Muscle layer of colon (tissue), 2 donors: ENCODE measurements around the gene KCTD5.

ENCODE experiments used
- H3K27ac ChIP-seq: one replicate; pipeline ENCODE4 v1.7.0; 2013; ENCODE audit warnings: low read depth, mild to moderate bottlenecking, low read length, moderate library complexity
- H3K27me3 ChIP-seq, 2 donors: one replicate each; pipeline ENCODE4 v1.7.0; 2013; ENCODE audit warnings: low read length in 2 of 2, mild to moderate bottlenecking in 2 of 2; ENCODE audit not compliant: insufficient read depth in 2 of 2, control insufficient read depth in 1 of 2
- H3K36me3 ChIP-seq: one replicate; pipeline ENCODE4 v1.7.0; 2013; ENCODE audit warnings: mild to moderate bottlenecking, low read length; ENCODE audit not compliant: insufficient read depth
- H3K4me1 ChIP-seq: one replicate; pipeline ENCODE4 v1.7.0; 2013; ENCODE audit warnings: mild to moderate bottlenecking, low read length; ENCODE audit not compliant: insufficient read depth
- H3K4me3 ChIP-seq, 2 donors: one replicate each; pipeline ENCODE4 v1.7.0; 2013; ENCODE audit warnings: low read length in 2 of 2, low read depth in 1 of 2, mild to moderate bottlenecking in 1 of 2, moderate library complexity in 1 of 2
- H3K9ac ChIP-seq: one replicate; pipeline ENCODE4 v1.7.0; 2013; ENCODE audit warnings: low read length
- H3K9me3 ChIP-seq: one replicate; pipeline ENCODE4 v1.7.0; 2013; ENCODE audit warnings: mild to moderate bottlenecking, low read length
- donor health status: abdominal sarcoma.
- donor health status: Adenocarcinoma of cecum.

KCTD5 gene

GRCh38 chr16:2713985-2714774, 31.9 kb downstream of the KCTD5 start:
- H3K36me3 ChIP-seq = no peaks in the 10 kb centered on the region
- no peaks in the 10 kb centered on the region for H3K4me1 ChIP-seq
- H3K27me3 ChIP-seq = peaks cover 0 to 8% of the 10 kb centered on the region in 2 donors
- H3K9me3 ChIP-seq = no peaks in the 10 kb centered on the region
- H3K27ac ChIP-seq = no peak overlapping the region
- H3K9ac ChIP-seq = no peak overlapping the region
- H3K4me3 ChIP-seq = no peak overlapping the region

DNA sequence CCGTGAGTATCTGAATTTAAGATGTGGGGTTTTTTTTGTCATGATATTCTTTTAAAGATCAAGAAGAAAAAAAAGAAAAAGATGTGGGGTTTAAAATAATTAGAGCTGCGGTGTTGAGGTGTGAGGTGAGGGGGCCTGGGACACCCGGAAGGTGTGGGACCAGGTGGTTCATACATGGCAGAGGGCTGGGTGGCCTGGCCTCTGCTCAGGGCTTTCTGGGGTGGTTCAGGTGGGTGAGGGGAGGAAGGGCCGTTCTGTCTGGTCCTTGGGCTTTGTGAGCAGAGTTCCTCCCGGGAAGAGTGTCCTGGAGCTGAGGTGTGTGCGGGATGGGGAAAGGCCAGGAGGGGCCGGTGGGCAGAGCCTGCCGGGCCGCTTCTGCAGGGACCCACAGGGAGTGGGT, 32.7 kb downstream of the KCTD5 start:
- Histone ChIP-seq H3K4me3 (no peak overlapping the region), H3K4me1 (no peaks in the 10 kb centered on the region), H3K36me3 (no peaks in the 10 kb centered on the region), H3K27ac (no peak overlapping the region), H3K9ac (no peak overlapping the region), H3K9me3 (no peaks in the 10 kb centered on the region), H3K27me3 (peaks cover 0 to 8% of the 10 kb centered on the region in 2 donors)

- Histone ChIP-seq H3K4me3 (no peak overlapping the region), H3K27ac (no peak overlapping the region), H3K36me3 (no peaks in the 10 kb centered on the region), H3K4me1 (no peaks in the 10 kb centered on the region), H3K9ac (no peak overlapping the region), H3K27me3 (peaks cover 0 to 8% of the 10 kb centered on the region in 2 donors), H3K9me3 (no peaks in the 10 kb centered on the region)
Observed at GRCh38 chr16:2715519-2715918, 33.2 kb downstream of the KCTD5 start.

DNA sequence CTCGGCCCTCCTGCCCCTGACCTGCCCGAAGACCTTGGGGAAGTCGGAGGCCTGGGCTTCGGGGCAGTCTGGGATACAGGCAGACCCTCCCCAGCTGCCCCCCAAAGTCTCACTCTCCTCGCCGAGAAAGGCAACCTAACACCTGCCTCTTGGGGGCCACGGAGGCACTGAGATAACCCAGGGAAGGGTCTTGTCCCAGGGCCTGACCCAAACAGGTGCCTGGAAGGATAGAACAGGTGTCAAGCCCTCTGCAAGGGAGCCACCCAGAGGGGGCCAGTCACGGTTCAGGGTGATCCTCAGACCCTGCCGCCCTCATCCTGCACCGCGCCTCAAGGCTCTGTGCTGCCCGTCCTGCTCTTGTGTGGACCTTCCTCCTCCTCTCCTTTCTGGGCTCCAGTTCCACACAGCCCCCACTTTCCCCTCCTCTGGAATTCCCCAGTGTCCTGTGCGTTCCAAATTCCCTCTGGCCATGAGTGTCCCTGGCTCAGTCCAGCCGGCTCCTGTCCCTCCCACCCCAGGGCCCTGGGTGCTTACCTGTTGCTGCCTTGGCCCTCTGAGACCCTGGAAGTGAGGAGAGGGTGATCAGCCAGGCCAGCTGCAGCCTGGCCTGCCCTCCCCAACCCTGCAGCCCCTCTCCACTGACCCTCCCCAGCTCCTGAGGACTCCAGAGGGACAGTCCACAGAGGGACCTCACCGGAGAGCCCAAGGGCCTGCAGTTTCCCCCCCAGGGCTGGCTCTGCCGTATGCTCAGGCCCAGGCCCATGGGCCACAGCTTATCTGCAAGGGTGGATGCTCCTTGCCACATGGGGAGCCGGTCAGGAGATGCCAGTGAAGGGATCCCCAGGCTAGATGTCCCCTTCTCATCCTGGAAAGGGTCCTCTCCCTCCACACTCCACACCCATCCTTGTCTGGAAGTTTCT, 33.9 kb downstream of the KCTD5 start:
- no peak overlapping the region for H3K9ac ChIP-seq
- H3K4me3 ChIP-seq = no peak overlapping the region
- no peak overlapping the region for H3K27ac ChIP-seq
- H3K27me3 ChIP-seq = peaks cover 0 to 8% of the 10 kb centered on the region in 2 donors
- H3K36me3 ChIP-seq = no peaks in the 10 kb centered on the region
- no peaks in the 10 kb centered on the region for H3K9me3 ChIP-seq
- no peaks in the 10 kb centered on the region for H3K4me1 ChIP-seq

- H3K27ac ChIP-seq = no peak overlapping the region
- H3K9me3 ChIP-seq = no peaks in the 10 kb centered on the region
- H3K4me1 ChIP-seq = no peaks in the 10 kb centered on the region
- H3K9ac ChIP-seq = no peak overlapping the region
- no peaks in the 10 kb centered on the region for H3K36me3 ChIP-seq
- H3K27me3 ChIP-seq = peaks cover 0 to 8% of the 10 kb centered on the region in 2 donors
- H3K4me3 ChIP-seq = no peak overlapping the region
Observed at GRCh38 chr16:2716948-2717347, 34.6 kb downstream of the KCTD5 start.

DNA sequence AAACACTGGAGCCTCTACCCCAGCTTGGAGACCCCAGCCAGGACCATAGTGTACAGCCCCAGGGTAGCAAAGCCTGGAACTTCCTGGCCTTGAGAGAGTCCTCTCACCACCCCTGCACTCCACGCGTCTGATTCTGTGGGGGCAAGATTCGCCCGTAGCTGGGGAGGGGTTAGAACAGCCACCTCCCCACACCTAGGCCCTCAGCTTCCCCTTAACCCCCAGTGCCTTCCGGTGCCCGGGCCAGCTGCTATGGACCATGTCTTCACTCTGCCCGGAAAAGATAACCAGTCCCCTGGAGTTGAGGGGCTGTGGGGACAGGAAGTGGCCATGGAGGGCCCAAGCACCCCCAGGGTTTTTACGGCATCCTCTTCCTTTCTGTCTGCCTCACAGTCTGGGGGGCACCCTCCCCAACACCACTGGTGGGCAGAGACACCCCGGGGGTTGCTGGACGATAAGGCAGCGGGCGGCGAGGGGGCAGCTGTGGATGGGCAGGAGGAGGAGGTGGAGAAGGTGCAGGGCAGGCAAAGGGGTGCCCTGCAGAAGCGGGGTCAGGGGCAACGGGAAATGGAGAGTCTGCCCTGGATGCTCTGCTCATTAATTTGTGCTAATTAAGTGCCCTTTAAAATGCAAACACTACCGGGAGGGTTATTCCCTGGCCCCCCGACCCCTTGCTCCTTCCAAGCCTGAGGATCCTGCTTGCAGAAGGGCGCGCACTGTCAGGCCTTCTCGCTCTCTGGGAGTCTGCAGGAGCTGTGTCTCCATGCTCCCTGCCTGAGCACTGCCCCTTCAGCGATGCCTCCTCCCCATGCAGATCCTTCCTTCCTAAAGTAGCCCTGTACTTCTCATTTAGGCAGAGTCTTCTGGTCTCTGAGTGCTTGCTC, 35.3 kb downstream of the KCTD5 start:
- Histone ChIP-seq H3K4me1 (no peaks in the 10 kb centered on the region), H3K4me3 (no peak overlapping the region), H3K27me3 (peaks cover 0 to 8% of the 10 kb centered on the region in 2 donors), H3K36me3 (no peaks in the 10 kb centered on the region), H3K9ac (no peak overlapping the region), H3K9me3 (no peaks in the 10 kb centered on the region), H3K27ac (no peak overlapping the region)

DNA sequence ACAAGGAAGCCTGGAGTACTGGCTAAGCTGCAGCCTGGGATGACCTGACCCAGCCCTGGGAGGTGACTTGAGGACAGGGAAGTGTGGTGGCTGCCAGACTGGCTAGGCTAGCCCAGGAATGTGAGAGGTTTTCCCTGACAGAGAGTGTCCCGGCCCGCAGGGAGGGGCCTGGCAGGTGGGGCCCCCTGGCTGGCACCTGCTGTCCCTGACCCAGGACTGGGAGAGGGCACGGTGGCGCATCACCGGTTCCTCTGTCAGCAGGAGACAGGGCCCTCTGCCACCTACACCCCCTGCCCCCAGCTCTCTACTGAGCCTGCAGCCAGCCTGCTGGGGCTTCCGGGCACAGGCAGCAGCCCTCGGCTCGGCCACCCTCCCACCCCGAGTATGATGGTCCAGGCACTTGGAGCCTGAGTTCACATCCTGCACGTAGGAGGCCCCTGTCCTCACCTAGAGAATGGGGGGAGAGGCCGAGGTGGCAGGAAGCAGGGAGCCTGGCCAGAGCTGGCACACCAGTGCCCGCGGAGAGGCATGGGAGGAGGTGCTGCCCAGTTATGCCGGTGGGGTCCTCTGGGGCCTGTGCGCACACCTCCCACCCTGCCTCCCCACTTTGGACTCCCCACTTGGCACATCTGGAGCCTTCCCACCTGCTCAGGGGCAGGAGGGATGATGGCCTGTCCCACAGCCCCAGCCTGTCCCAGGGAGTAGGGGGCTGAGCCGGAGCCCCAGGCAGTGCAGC, 37.2 kb downstream of the KCTD5 start:
- H3K27me3 ChIP-seq = peaks cover 0 to 8% of the 10 kb centered on the region in 2 donors
- no peak overlapping the region for H3K4me3 ChIP-seq
- no peak overlapping the region for H3K27ac ChIP-seq
- no peaks in the 10 kb centered on the region for H3K9me3 ChIP-seq
- no peaks in the 10 kb centered on the region for H3K4me1 ChIP-seq
- H3K36me3 ChIP-seq = no peaks in the 10 kb centered on the region
- no peak overlapping the region for H3K9ac ChIP-seq

- no peak within 1 kb of the TSS for H3K9ac ChIP-seq
Observed at GRCh38 chr16:2720064-2720457, 37.7 kb downstream of the KCTD5 start, which contains the start of gene PRSS27. PRSS27 (minus strand) TSS chr16:2720224; CDS start chr16:2720160, 64 bp downstream.

DNA sequence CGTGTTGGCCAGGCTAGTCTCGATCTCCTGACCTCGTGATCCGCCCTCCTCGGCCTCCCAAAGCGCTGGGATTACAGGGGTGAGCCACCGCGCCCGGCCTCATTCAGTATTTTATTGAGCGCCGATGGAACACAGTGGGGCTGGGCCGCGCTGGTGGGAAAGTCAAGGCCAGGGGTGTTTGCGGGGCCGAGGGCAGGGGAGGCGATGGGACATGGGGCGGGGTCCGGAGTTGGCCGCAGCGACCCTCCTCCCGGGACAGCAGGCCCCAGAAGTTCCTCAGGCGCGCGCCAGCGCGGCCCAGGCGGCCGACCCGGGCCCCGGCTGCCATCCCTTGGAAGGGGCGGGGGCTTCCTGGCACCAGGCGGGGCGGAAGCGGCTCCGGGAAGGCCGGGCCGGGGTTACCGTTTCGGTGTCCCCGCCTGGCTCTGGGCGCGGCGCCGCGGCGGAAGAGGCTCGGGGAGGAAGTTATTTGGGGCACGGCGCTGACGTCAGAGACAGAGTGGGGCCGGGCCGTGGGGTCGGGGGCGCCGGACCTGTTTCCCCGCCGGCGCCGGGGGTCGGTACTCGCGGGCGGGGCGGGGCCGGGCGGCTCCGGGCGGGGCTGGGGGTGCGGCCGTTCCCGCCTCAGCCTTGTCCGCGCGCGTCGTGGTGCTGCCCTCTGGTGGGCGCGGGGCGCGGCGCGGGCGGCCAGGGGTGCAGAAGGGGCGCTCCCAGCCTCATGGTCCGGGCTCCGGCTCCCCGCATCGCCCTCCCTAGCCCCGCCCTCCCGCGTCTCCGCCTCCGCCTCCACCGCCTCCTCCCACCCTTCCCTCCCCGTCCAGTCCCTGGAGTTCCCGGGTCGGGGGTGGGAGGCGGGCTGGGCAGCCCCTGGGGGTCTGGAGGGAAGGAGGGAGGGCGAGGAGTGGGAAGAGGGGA, 38.7 kb downstream of the KCTD5 start:
- Histone ChIP-seq H3K9ac (no peak overlapping the region), H3K27me3 (peaks cover 0 to 3% of the 10 kb centered on the region in 2 donors), H3K9me3 (no peaks in the 10 kb centered on the region), H3K4me3 (peak overlapping the region; percentile 14 to 43), H3K4me1 (no peaks in the 10 kb centered on the region), H3K36me3 (no peaks in the 10 kb centered on the region), H3K27ac (no peak overlapping the region)

More at GRCh38 chr16:2720064-2720457, 37.7 kb downstream of the KCTD5 start, which contains the start of gene PRSS27:
- H3K27me3 ChIP-seq = peaks cover 0 to 8% of the 10 kb centered on the region in 2 donors
- no peaks in the 10 kb centered on the region for H3K4me1 ChIP-seq
- no peaks in the 10 kb centered on the region for H3K9me3 ChIP-seq
- no peak within 1 kb of the TSS for H3K27ac ChIP-seq
- H3K4me3 ChIP-seq = peak within 1 kb of the TSS; percentile 14 to 43
- no peaks in the 10 kb centered on the region for H3K36me3 ChIP-seq
